CD4-positive, alpha-beta T cell treated with Interleukin-17A for 4 hours (primary cell): ENCODE data around the gene FHOD3.

Experiments
- DNase-seq: peaks from one replicate; pipeline ENCODE4 v3.0.0-alpha.2; 2020; ENCODE audit warnings: mixed read lengths

Gene FHOD3

GRCh38 chr18:36387310-36387709 lies 89.8 kb downstream of the FHOD3 start:
- DNase-seq, result no peak

- no peak for DNase-seq
Measured at GRCh38 chr18:36388310-36388709, 90.8 kb downstream of the FHOD3 start.

- no peak for DNase-seq
Measured at GRCh38 chr18:36389027-36389426, 91.5 kb downstream of the FHOD3 start.

- no peak for DNase-seq
Measured at GRCh38 chr18:36389811-36390581, 92.5 kb downstream of the FHOD3 start.

- no peak for DNase-seq
Measured at GRCh38 chr18:36391426-36392145, 94.1 kb downstream of the FHOD3 start.

- no peak for DNase-seq
Measured at GRCh38 chr18:36392164-36392978, 94.9 kb downstream of the FHOD3 start.

- no peak for DNase-seq
Measured at GRCh38 chr18:36392979-36393287, 95.4 kb downstream of the FHOD3 start.

- DNase-seq, result no peak
Measured at GRCh38 chr18:36394486-36394885, 97.0 kb downstream of the FHOD3 start.

GRCh38 chr18:36396190-36396589 lies 98.7 kb downstream of the FHOD3 start:
- no peak for DNase-seq

GRCh38 chr18:36397033-36397432 lies 99.5 kb downstream of the FHOD3 start:
- DNase-seq, result no peak

- no peak for DNase-seq
Measured at GRCh38 chr18:36398419-36398818, 100.9 kb downstream of the FHOD3 start.

GRCh38 chr18:36399055-36399454 lies 101.5 kb downstream of the FHOD3 start:
- DNase-seq, result no peak

GRCh38 chr18:36401462-36401861 lies 103.9 kb downstream of the FHOD3 start:
- no peak for DNase-seq

- DNase-seq, result no peak
Measured at GRCh38 chr18:36402765-36403396, 105.4 kb downstream of the FHOD3 start.

- DNase-seq, result no peak
Measured at GRCh38 chr18:36403896-36404820, 106.6 kb downstream of the FHOD3 start.

GRCh38 chr18:36405611-36406010 lies 108.1 kb downstream of the FHOD3 start:
- no peak for DNase-seq

- DNase-seq, result no peak
Measured at GRCh38 chr18:36406805-36407204, 109.3 kb downstream of the FHOD3 start.

- DNase-seq, result no peak
Measured at GRCh38 chr18:36408606-36409005, 111.1 kb downstream of the FHOD3 start.

GRCh38 chr18:36409779-36410178 lies 112.3 kb downstream of the FHOD3 start:
- no peak for DNase-seq

GRCh38 chr18:36410346-36410745 lies 112.8 kb downstream of the FHOD3 start:
- no peak for DNase-seq

- no peak for DNase-seq
Measured at GRCh38 chr18:36411745-36412168, 114.2 kb downstream of the FHOD3 start.

- DNase-seq, result no peak
Measured at GRCh38 chr18:36412778-36413177, 115.3 kb downstream of the FHOD3 start.
